Measurements from ENCODE around the gene SLC25A19.

GRCh38 chr17:75288770-75289114 lies 491 bp downstream of the SLC25A19 start:
- no peak for TF ChIP-seq CTCF (IDR thresholded peaks at IDR 0.05; ENCODE audit: insufficient read depth, low read depth, low read length)
- TF ChIP-seq EZH2 (IDR thresholded peaks at IDR 0.05; ENCODE audit: insufficient read depth, low read length) = no peak
